Activated CD4-positive, alpha-beta T cell treated with anti-CD3 and anti-CD28 coated beads for 36 hours (primary cell): ENCODE results near the gene RACGAP1. TPM values are rescaled to one million over a fixed set of nuclear protein-coding genes. Genes with fewer than 3 reads are reported as not detected.

ENCODE experiments used
- ATAC-seq: fragments of 200-7000 bp; cut with Tn5 transposase; one replicate; pipeline ENCODE4 v1.10.0; 2021; ENCODE audit warnings: mild to moderate bottlenecking, moderate library complexity
- CTCF ChIA-PET: fragments of 350-600 bp; sonication (Branson Sonifier 250); formaldehyde crosslinking; loops from one replicate; lab custom pipeline; 2021; ENCODE audit warnings: antibody characterized with exemption; lab: Charles Lee
- POLR2A ChIA-PET: fragments of 350-600 bp; sonication (Branson Sonifier 250); formaldehyde crosslinking; loops from one replicate; lab custom pipeline; 2021; ENCODE audit warnings: antibody characterized with exemption, inconsistent platforms; lab: Charles Lee
- DNase-seq: peaks from one replicate; pipeline ENCODE4 v3.0.0-alpha.2; 2020
- H3K27ac Mint-ChIP-seq: one replicate; pipeline ENCODE4 v1.8.0; 2021; ENCODE audit warnings: mixed read lengths
- H3K27me3 Mint-ChIP-seq: one replicate; pipeline ENCODE4 v1.8.0; 2021; ENCODE audit warnings: mixed read lengths
- H3K36me3 Mint-ChIP-seq: one replicate; pipeline ENCODE4 v1.8.0; 2021; ENCODE audit warnings: low read depth, mixed read lengths
- H3K4me1 Mint-ChIP-seq: one replicate; pipeline ENCODE4 v1.8.0; 2021; ENCODE audit warnings: mixed read lengths
- H3K4me3 Mint-ChIP-seq: one replicate; pipeline ENCODE4 v1.8.0; 2021; ENCODE audit warnings: mild to moderate bottlenecking, moderate library complexity, mixed read lengths
- H3K9me3 Mint-ChIP-seq: one replicate; pipeline ENCODE4 v1.8.0; 2021; ENCODE audit warnings: low read depth, mixed read lengths
- intact Hi-C, 2 experiments: fragments of 100-400 bp; cut with DNase I in 1 of 2; cut with micrococcal nuclease in 1 of 2; formaldehyde crosslinking; loops; one replicate each; pipeline versions ENCODE4 v1.14.2 to v1.15.1; 2022 to 2024; cut with DNase I, micrococcal nuclease
- total RNA-seq, 2 experiments: library from RNA; stranded (reverse); gene quantifications; one replicate each; pipeline ENCODE4 v1.2.3, GENCODE V29; 2021

RACGAP1 gene
- total RNA-seq, 2 experiments from 2014 or later, result 99.7 to 118 TPM

- Mint-ChIP-seq H3K4me3 (no peak overlapping the region), H3K9me3 (no peaks in the 10 kb centered on the region), H3K27ac (no peak overlapping the region), H3K36me3 (no peaks in the 10 kb centered on the region), H3K4me1 (no peaks in the 10 kb centered on the region), H3K27me3 (peaks cover 42% of the 10 kb centered on the region)
- DNase-seq (no peak), ATAC-seq (no peak)
- intact Hi-C loops, result no loop called here
- ChIA-PET CTCF (interaction anchor here (0.6 to 2.2 kb wide), 5 partner anchors 10 to 741 kb away, joined by 3 to 8 read pairs (median 3); no protein-coding TSS in a partner anchor), POLR2A (no interaction called here)
These were observed 70.1 kb downstream of the RACGAP1 start for GRCh38 chr12:49954863-49955830.

GRCh38 chr12:49953961-49954846 lies 71.1 kb downstream of the RACGAP1 start:
- ATAC-seq (no peak), DNase-seq (no peak)
- Mint-ChIP-seq H3K36me3 (no peaks in the 10 kb centered on the region), H3K27me3 (peaks cover 35% of the 10 kb centered on the region), H3K27ac (no peak overlapping the region), H3K9me3 (no peaks in the 10 kb centered on the region), H3K4me3 (no peak overlapping the region), H3K4me1 (no peaks in the 10 kb centered on the region)
- intact Hi-C loops, result no loop called here
- CTCF ChIA-PET, result interaction anchor here (0.6 to 2.2 kb wide), 4 partner anchors 9 to 742 kb away, joined by 3 to 8 read pairs (median 3); no protein-coding TSS in a partner anchor
- POLR2A ChIA-PET, result no interaction called here

GRCh38 chr12:49953151-49953550 lies 72.1 kb downstream of the RACGAP1 start:
- DNase-seq, result no peak

GRCh38 chr12:49952391-49953055 lies 72.8 kb downstream of the RACGAP1 start:
- Mint-ChIP-seq H3K27ac (no peak overlapping the region), H3K36me3 (no peaks in the 10 kb centered on the region), H3K4me1 (no peaks in the 10 kb centered on the region), H3K27me3 (peaks cover 22% of the 10 kb centered on the region), H3K4me3 (no peak overlapping the region), H3K9me3 (no peaks in the 10 kb centered on the region)
- intact Hi-C loops, result no loop called here
- POLR2A ChIA-PET, result no interaction called here
- DNase-seq (no peak), ATAC-seq (no peak)
- CTCF ChIA-PET, result no interaction called here

More at GRCh38 chr12:49953151-49953550, 72.1 kb downstream of the RACGAP1 start:
- CTCF ChIA-PET, result interaction anchor here (0.6 to 2.2 kb wide), 2 partner anchors 8 to 192 kb away, joined by 3 to 8 read pairs; no protein-coding TSS in a partner anchor
- intact Hi-C loops, result no loop called here
- Mint-ChIP-seq H3K27ac (no peak overlapping the region), H3K4me1 (no peaks in the 10 kb centered on the region), H3K36me3 (no peaks in the 10 kb centered on the region), H3K4me3 (no peak overlapping the region), H3K27me3 (peaks cover 28% of the 10 kb centered on the region), H3K9me3 (no peaks in the 10 kb centered on the region)
- POLR2A ChIA-PET, result no interaction called here
- no peak for ATAC-seq

GRCh38 chr12:49951411-49952240 lies 73.7 kb downstream of the RACGAP1 start:
- ChIA-PET CTCF (no interaction called here), POLR2A (no interaction called here)
- no peak for DNase-seq
- Mint-ChIP-seq H3K9me3 (no peaks in the 10 kb centered on the region), H3K36me3 (no peaks in the 10 kb centered on the region), H3K27ac (no peak overlapping the region), H3K4me1 (no peaks in the 10 kb centered on the region), H3K27me3 (peaks cover 15% of the 10 kb centered on the region), H3K4me3 (no peak overlapping the region)
- no peak for ATAC-seq
- intact Hi-C loops, result no loop called here

GRCh38 chr12:49950273-49951251 lies 74.7 kb downstream of the RACGAP1 start, which contains the start of gene AQP2:
Gene AQP2, plus strand, starts transcription at chr12:49950737. Its CDS starts 94 bp downstream, at chr12:49950831.
- DNase-seq, result no peak
- Mint-ChIP-seq H3K27me3 (peaks cover 12% of the 10 kb centered on the region), H3K36me3 (no peaks in the 10 kb centered on the region), H3K4me1 (peaks cover 8% of the 10 kb centered on the region), H3K4me3 (no peak within 1 kb of the TSS), H3K27ac (no peak within 1 kb of the TSS), H3K9me3 (no peaks in the 10 kb centered on the region)
- ATAC-seq, result no peak
- CTCF ChIA-PET, result interaction anchor here (1.3 to 2.5 kb wide), 2 partner anchors 16 to 105 kb away, joined by 3 to 13 read pairs; no protein-coding TSS in a partner anchor
- intact Hi-C loops, result no loop called here
- POLR2A ChIA-PET, result no interaction called here

- peaks cover 15% of the 10 kb centered on the region for H3K4me1 Mint-ChIP-seq
- intact Hi-C loops, result loop anchor here (5.0 kb wide), 2 partner anchors 83 to 173 kb away; no protein-coding TSS in a partner anchor
- ChIA-PET CTCF (interaction anchor here (0.6 to 2.5 kb wide), 3 partner anchors 17 to 105 kb away, joined by 3 to 13 read pairs (median 3); no protein-coding TSS in a partner anchor), POLR2A (no interaction called here)
- H3K27ac Mint-ChIP-seq, result no peak overlapping the region
- peaks cover 10% of the 10 kb centered on the region for H3K27me3 Mint-ChIP-seq
- ATAC-seq, result no peak
- H3K4me3 Mint-ChIP-seq, result no peak overlapping the region
- no peaks in the 10 kb centered on the region for H3K9me3 Mint-ChIP-seq
- no peaks in the 10 kb centered on the region for H3K36me3 Mint-ChIP-seq
- no peak for DNase-seq
These were observed 75.4 kb downstream of the RACGAP1 start for GRCh38 chr12:49949866-49950265.

- ATAC-seq (no peak), DNase-seq (no peak)
- H3K27me3 Mint-ChIP-seq, result peaks cover 3% of the 10 kb centered on the region
- ChIA-PET POLR2A (no interaction called here), CTCF (interaction anchor here (0.6 to 2.5 kb wide), 5 partner anchors 18 to 1677 kb away, joined by 3 to 13 read pairs (median 3); no protein-coding TSS in a partner anchor)
- intact Hi-C loops, result loop anchor here (5.0 kb wide), 2 partner anchors 82 to 172 kb away; no protein-coding TSS in a partner anchor
- H3K9me3 Mint-ChIP-seq, result no peaks in the 10 kb centered on the region
- no peak overlapping the region for H3K4me3 Mint-ChIP-seq
- H3K4me1 Mint-ChIP-seq, result peaks cover 19% of the 10 kb centered on the region
- no peak overlapping the region for H3K27ac Mint-ChIP-seq
- no peaks in the 10 kb centered on the region for H3K36me3 Mint-ChIP-seq
These were observed 76.1 kb downstream of the RACGAP1 start for GRCh38 chr12:49948866-49949845.
